H1 (cell line): ENCODE data around the gene SPATA31C2. TPM values are rescaled to one million over a fixed set of nuclear protein-coding genes. Genes with fewer than 3 reads are reported as not detected.

Source experiments
- ATF2 ChIP-seq: IDR thresholded peaks from 2 replicates; pipeline ENCODE4 v1.6.1; 2012; ENCODE audit warnings: low read length, inconsistent platforms
- ATF3 ChIP-seq: IDR thresholded peaks from 2 replicates; pipeline ENCODE4 v1.6.1; 2011; ENCODE audit warnings: low read depth, mild to moderate bottlenecking, low read length; ENCODE audit not compliant: insufficient read depth
- BCL11A ChIP-seq, 2 experiments: IDR thresholded peaks; one replicate each; pipeline ENCODE4 v1.6.1; 2011; ENCODE audit warnings: low read depth in 2 of 2, low read length in 2 of 2, mild to moderate bottlenecking in 2 of 2
- CHD7 ChIP-seq: fragments of 300-600 bp; sonication (generic); IDR thresholded peaks from 2 replicates; pipeline ENCODE4 v1.7.1; 2012; ENCODE audit warnings: low read length, moderate library complexity, mild to moderate bottlenecking, inconsistent platforms; ENCODE audit not compliant: insufficient replicate concordance
- CTBP2 ChIP-seq: IDR thresholded peaks from 2 replicates; pipeline ENCODE4 v1.7.0; 2011; ENCODE audit warnings: borderline replicate concordance, mild to moderate bottlenecking, moderate library complexity, mixed read lengths, low read length; ENCODE audit not compliant: insufficient read depth, insufficient read length
- NRF1 ChIP-seq: IDR thresholded peaks from 2 replicates; pipeline ENCODE4 v1.6.1; 2011; ENCODE audit warnings: mild to moderate bottlenecking, low read depth, low read length, improper control_type of control experiment
- SAP30 ChIP-seq: fragments of 300-600 bp; sonication (generic); IDR thresholded peaks from 2 replicates; pipeline ENCODE4 v1.7.1; 2012; ENCODE audit warnings: low read length, moderate library complexity, mild to moderate bottlenecking, inconsistent platforms; ENCODE audit not compliant: insufficient read depth, insufficient replicate concordance
- YY1 ChIP-seq: IDR thresholded peaks from 2 replicates; pipeline ENCODE4 v1.6.1; 2011; ENCODE audit warnings: low read depth, mild to moderate bottlenecking, low read length
- ZNF274 ChIP-seq: IDR thresholded peaks from 2 replicates; pipeline ENCODE4 v1.7.0; 2012; ENCODE audit warnings: low read length, borderline replicate concordance; ENCODE audit errors: extremely low read depth
- polyA plus RNA-seq, 7 experiments: library from polyadenylated mRNA; depleted of rRNA in 3 of 7; stranded (reverse) in 5 of 7; unstranded in 2 of 7; fragments of >200 nt in 5 of 7; fragments of 200-250 nt in 2 of 7; gene quantifications; 1 replicate in 5 of 7; 2 replicates in 1 of 7; 4 replicates in 1 of 7; pipeline versions ENCODE4 v1.2.1 to v1.2.3, GENCODE V29; 2011 to 2013; ENCODE audit warnings: missing spikeins in 2 of 7, mixed read lengths in 2 of 7
- total RNA-seq: library from RNA; stranded (reverse); fragmentation: NEBNext Ultra II Directional; extraction: Animal tissue kit (Norgen Biotek cat#: 25700); gene quantifications from 2 replicates; pipeline ENCODE4 v1.2.1, GENCODE V29; 2021

SPATA31C2 gene
- total and polyA plus RNA-seq, 2 of the 8 experiments (the other 6 are each of a cell fraction or from before 2014, with no cell fraction given): 0.17 to 0.20 TPM

GRCh38 chr9:88106492-88106891 is 31.8 kb downstream of the SPATA31C2 start (continued):
- no peak for TF ChIP-seq ZNF274
- TF ChIP-seq BCL11A (IDR thresholded peaks at IDR 0.05; ENCODE audit: low read depth in 2 of 2, low read length in 2 of 2): no peak
- TF ChIP-seq ATF3: no peak
- TF ChIP-seq YY1: no peak
- TF ChIP-seq CTBP2: no peak
- TF ChIP-seq SAP30: no peak
- TF ChIP-seq ATF2: no peak
- no peak for TF ChIP-seq NRF1
- no peak for TF ChIP-seq CHD7
